SK-N-SH (cell line): Measurements from ENCODE around the gene UCK2.

Experiments
- CHD2 ChIP-seq: fragments of 150-350 bp; IDR thresholded peaks from 2 replicates; pipeline ENCODE4 v1.6.1; 2018; ENCODE audit warnings: low read length; ENCODE audit not compliant: partially characterized antibody
- CTCF ChIP-seq: fragments of 200-600 bp; sonication (generic); IDR thresholded peaks from 2 replicates; pipeline ENCODE4 v1.6.1; 2017; ENCODE audit warnings: antibody characterized with exemption, mild to moderate bottlenecking, moderate library complexity
- EP300 ChIP-seq, 2 experiments: IDR thresholded peaks; 2 replicates each; pipeline versions ENCODE4 v1.4.0 to v1.6.1; 2012; ENCODE audit warnings: borderline replicate concordance in 1 of 2, low read depth in 1 of 2, low read length in 1 of 2
- FOXM1 ChIP-seq: IDR thresholded peaks from 2 replicates; pipeline ENCODE4 v1.4.0; 2012; ENCODE audit warnings: low read depth, mild to moderate bottlenecking
- MXI1 ChIP-seq: IDR thresholded peaks from 2 replicates; pipeline ENCODE4 v1.6.1; 2012; ENCODE audit warnings: mild to moderate bottlenecking, low read depth, low read length, improper control_type of control experiment
- POLR2AphosphoS5 ChIP-seq: IDR thresholded peaks from 2 replicates; pipeline ENCODE4 v1.6.1; 2012; ENCODE audit warnings: low read depth, low read length
- RAD21 ChIP-seq: IDR thresholded peaks from 2 replicates; pipeline ENCODE4 v1.6.1; 2012; ENCODE audit warnings: mild to moderate bottlenecking, low read length
- RFX5 ChIP-seq: IDR thresholded peaks from 2 replicates; pipeline ENCODE4 v1.6.1; 2012; ENCODE audit warnings: mild to moderate bottlenecking, improper control_type of control experiment, low read length
- YY1 ChIP-seq: IDR thresholded peaks from 2 replicates; pipeline ENCODE4 v1.4.0; 2012; ENCODE audit warnings: low read depth, mild to moderate bottlenecking
- ZBTB33 ChIP-seq: IDR thresholded peaks from 2 replicates; pipeline ENCODE4 v1.4.0; 2012; ENCODE audit warnings: low read depth, borderline replicate concordance

- TF ChIP-seq POLR2AphosphoS5 (no peak), CTCF (no peak), EP300 (IDR thresholded peaks at IDR 0.05; ENCODE audit: borderline replicate concordance in 1 of 2, low read depth in 1 of 2, low read length in 1 of 2) (peak in 1 of 2 experiments; percentile 19; a peak in 1 of 4 replicates), YY1 (no peak), FOXM1 (no peak), CHD2 (no peak), RFX5 (no peak), ZBTB33 (no peak), RAD21 (no peak), MXI1 (no peak)
Observed at GRCh38 chr1:165897326-165898303, 70.2 kb downstream of the UCK2 start.
